ENCODE results near the gene PPP2CA.

The PPP2CA gene

DNA sequence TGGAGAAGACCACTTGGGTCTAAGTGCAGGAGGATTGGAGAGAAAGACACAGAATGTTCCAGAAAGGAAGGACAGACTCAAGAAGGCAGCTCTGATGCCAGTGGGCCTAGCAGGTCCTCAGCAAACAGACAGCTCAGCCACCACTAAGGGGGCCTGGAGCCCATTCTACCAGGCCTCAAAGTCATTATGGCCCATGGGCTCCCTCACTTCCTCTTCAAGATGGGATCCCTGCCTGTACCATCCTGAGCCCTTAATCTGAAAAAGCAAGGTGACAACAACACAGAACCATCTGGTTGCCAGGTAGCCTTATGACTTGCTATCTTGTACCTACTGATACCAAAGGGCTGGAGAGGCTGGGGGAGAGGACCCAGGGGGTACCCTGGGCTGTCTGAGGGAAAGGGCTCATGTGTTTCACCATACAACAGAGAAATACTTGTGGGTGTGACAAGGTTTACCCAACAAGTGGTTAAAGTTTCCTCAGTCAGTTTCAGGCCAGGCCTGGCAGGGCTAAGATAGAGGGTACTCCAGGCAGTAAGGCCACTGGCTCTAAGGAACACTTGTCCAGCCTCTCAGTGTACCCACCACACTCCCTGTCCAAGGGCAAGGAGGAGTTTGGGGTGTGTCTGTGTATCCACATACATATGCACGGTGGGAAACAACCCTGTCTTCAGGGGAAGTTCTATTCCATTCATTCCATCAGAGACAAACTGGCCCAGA, 80.7 kb downstream of the PPP2CA start:
- DNase-seq (ENCODE audit: low read depth), result no peak
- TF ChIP-seq, protein P1, sequence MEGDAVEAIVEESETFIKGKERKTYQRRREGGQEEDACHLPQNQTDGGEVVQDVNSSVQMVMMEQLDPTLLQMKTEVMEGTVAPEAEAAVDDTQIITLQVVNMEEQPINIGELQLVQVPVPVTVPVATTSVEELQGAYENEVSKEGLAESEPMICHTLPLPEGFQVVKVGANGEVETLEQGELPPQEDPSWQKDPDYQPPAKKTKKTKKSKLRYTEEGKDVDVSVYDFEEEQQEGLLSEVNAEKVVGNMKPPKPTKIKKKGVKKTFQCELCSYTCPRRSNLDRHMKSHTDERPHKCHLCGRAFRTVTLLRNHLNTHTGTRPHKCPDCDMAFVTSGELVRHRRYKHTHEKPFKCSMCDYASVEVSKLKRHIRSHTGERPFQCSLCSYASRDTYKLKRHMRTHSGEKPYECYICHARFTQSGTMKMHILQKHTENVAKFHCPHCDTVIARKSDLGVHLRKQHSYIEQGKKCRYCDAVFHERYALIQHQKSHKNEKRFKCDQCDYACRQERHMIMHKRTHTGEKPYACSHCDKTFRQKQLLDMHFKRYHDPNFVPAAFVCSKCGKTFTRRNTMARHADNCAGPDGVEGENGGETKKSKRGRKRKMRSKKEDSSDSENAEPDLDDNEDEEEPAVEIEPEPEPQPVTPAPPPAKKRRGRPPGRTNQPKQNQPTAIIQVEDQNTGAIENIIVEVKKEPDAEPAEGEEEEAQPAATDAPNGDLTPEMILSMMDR (IDR thresholded peaks at IDR 0.05; ENCODE audit: insufficient read depth, low read depth, low read length, missing control alignments), result no peak
- H3K4me3 ChIP-seq (ENCODE audit: low read length), result no peak overlapping the region
